ENCODE results near the gene CNRIP1.
"Not testable (repeated sequence)": the region's sequence is repeated elsewhere in the genome, so short reads cannot be mapped to it uniquely, and the experiment has no call there.

The CNRIP1 gene, protein sequence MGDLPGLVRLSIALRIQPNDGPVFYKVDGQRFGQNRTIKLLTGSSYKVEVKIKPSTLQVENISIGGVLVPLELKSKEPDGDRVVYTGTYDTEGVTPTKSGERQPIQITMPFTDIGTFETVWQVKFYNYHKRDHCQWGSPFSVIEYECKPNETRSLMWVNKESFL

DNA sequence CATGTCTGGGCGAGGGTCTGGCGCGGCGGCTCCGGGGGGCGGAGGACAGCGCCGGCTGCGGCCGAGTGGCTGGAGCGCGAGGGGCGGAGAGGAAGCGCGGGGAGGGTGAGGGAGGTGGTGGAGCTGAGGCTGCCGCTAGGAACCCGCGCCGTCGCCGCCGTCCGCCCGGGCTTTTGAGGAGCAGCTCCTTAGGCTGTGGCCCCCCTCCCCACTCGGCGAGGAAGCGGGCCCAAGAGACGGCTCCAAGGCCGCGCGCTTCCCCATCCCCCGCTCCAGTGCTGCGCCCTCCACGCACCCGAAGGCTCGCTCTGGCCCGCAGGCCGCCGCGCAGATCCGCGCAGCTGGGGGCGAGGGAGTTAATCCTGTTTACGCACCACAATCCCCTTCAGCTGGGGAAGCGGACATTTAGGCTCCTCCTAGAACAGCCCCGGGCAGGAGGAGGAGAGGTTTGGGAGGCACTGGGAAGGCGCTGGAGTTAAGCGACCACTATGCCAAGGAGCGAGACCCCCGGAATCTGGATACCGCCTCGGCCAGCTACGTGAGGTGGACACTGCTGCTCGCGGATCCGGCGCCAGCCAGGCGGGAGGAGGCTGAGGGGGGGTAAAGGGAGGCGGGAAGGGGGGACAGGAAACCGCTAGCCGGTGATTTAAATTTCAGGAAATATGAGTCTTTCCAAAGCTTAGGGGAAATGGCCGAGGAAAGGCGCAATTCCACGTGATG lies at the start of gene CNRIP1:
Gene CNRIP1 (minus strand): TSS at position 552 of the 720 bp plus-strand sequence. CDS start 549 bp downstream, at position 3.
- no peak for DNase-seq (ENCODE audit: low read depth, low spot score)

DNA sequence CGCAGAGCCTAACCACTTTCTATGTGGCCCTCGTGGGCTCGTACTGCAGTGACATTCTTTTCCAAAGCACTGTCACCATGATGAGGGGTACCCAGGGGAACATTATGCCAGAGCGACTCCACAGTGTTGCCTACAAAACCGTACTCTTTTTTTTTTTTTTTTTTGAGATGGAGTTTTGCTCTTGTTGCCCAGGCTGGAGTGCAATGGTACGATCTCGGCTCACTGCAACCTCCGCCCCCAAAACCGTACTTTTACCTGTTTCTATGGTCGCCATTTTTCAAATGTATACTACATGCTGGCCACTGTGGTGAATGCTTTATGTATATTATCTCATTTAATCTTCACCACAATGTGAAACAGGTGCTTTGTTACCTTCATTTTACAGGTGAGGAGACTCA lies 49.6 kb upstream of the CNRIP1 start:
- DNase-seq (ENCODE audit: low read depth, low spot score) = no peak

DNA sequence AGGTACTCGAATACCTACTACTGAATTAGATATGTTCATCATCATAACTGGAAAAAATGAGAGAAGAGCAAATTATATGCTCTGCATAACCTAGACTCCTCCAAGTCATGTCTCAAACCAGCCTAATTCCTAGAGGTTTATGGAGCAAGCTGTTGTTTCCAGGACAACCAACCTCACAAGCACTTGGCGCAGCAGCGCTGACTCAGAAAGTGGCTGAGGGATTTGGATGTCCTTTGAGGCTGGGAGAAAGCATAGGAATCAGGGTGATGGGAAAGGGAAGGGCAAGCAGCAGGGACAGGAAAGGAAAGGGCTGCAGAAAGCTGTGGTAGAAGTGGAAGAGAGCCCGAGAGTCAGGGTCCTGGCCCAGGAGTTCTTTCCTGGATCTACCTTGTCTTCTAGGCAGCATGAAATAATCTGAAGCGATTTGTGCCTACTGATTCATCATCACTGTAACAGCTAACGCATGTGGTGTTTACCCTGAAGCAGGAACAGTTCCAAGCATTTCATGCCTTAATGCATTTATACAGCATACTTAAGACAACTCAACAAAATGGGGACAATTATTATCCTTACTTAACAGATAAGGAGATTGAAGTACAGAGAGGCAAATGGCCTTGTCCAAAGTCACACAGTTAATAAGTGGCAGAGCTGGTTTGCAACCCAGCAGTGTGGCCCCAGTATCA lies 49.0 kb upstream of the CNRIP1 start:
- no peak for DNase-seq (ENCODE audit: low read depth, low spot score)

DNA sequence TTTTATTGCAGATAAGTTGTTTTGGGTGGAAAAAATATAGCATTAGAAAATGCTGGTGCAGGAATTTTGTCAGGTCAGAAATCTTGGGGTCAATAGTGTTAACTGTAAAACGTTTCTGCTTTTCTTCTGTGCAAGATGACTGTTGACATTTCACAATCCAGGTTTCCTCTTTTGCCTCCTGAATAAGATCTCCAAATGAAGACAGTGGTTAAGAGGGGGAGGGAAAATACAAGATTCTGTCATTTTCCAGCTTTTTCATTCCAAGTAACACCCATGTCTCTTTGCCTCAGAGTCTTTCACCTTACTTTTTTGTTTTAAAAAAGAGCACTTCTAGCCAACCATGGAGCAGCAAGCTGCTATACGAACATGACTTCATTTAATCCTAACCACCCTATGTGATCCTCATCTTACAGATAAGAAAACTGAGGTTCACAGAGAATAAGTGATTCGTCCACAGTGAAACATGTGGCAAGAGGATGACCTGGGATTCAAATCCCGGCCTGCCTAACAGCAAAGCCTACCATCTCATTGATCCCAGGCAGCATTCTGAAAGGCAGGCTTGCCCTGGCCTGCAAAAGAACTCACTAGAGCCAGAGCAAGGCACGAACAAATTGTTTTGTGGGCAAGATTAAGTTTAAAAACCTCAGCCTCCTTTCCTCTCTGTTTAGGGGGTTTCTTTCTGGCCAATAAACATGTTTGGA lies 48.4 kb upstream of the CNRIP1 start:
- DNase-seq (ENCODE audit: low read depth, low spot score) = no peak

DNA sequence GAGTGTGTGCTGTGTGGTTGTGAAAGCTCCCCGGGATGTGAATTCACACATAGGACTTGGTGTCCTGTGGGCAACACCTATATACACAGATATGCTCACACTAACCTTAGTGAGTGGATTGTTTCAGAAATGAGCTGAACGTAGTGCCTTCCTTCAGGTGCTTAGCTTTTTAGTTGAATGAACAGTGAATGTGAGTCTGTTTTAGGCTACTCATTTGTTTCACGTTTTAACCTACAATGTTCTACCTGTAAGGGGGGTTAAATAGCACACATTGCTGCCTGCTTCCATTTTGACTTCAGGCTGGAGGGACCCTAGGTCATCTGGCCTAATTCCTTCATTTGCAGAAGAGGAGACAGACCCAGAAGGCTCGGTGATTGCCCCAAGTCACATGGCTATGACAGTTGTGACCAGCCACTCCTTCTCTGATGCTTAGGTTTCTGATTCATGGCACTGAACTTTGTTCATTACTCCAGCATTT lies 46.4 kb upstream of the CNRIP1 start:
- no peak for DNase-seq (ENCODE audit: low read depth, low spot score)

DNA sequence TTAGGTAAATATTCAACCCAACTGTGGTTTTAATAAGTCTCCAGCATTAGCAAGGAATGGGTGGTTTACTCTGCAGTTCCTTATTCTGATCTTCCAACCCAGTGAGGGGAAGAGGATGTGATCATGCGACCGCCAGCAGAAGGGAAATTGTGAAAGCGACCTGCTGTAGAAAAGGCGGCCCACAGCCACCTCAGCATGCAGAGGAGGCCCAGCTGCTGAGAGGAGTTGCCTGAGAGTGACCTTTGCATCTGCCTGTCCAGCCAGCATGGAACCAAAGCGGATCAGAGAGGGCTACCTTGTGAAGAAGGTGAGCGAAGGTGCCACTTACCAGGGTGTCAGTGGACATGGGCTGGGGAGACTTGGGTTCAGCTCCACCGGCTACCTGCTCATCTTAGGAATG lies 45.3 kb upstream of the CNRIP1 start, which contains the start of gene PLEK:
Gene PLEK (plus strand): TSS at position 196 of the 400 bp plus-strand sequence. CDS start 70 bp downstream, at position 266.
- no peak for DNase-seq (ENCODE audit: low read depth, low spot score)

DNA sequence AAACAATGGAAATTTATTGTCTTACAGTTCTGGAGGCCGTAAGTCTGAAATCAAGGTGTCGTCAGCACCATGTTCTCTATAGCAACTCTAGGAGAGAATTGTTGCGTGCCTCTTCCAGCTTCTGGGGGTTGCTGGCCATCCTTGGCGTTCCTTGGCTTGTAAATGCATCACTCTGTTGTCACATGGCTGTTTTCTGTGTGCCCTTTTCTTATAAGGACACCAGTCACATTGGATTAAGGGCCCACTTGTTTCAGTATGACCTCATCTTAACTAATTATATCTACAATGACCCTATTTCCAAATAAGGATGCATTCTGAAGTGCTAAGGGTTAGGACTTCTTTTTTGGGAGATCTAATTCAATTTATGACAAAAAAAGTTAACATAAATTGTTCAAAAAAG lies 44.0 kb upstream of the CNRIP1 start:
- no peak for DNase-seq (ENCODE audit: low read depth, low spot score)

DNA sequence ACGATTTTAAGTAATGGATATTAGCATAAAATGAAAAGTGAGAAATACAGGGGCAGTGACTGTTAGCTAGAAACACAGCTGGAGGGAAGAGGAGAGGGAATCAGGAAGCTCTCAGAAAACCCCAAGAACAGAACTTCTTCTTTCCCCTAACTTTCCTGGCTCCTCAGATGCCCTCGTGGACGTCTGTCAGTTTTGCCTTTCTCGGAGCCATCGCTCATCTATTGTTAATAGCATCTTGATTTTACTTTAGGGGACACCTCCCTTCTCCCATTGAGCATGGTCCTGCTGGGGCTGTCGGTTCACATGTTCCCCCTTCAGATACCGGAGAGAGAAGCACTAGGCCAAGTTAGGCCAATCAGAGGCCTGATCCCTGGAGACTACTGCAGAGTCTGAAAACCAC lies 43.0 kb upstream of the CNRIP1 start:
- DNase-seq (ENCODE audit: low read depth, low spot score) = no peak

DNA sequence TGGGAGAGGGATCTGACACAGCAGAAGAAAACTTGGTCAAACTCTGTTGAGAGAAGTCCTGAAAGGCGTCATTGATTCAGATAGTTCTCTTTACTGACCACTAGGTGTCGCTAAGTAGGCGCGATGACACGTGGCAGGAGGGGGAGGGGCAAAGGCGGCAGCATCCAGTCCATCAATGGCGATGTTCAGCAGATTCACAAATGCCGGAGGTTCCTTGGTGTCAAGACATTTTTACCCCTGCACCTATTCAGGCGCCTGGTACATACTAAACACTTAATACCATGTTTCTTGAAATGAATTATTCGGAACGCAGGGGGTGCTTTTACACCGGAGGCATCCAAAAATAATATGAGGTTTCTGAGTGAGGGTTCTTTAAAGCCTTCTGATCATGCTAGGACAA lies 42.3 kb upstream of the CNRIP1 start:
- peak; percentile 25 for DNase-seq (ENCODE audit: low read depth, low spot score)

DNA sequence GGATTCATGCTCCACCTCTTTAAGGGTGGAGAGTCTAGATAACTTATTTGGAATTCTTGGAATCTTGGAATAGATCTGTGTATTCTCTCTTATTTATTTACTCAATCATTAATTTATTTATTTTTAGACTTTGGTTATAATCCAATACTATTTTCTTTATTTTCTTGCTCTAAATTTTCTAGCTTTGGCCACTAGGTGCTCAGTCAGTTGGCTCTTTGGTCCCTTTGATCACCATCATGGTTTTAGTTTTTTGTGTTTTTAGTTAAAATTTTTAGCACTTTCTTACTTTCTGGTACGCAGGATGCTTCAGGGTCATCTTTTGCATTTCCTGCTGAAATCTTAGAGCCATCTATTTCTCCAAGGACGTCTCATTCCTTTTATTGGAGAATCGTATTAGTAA lies 40.1 kb upstream of the CNRIP1 start:
- DNase-seq (ENCODE audit: low read depth, low spot score) = no peak

DNA sequence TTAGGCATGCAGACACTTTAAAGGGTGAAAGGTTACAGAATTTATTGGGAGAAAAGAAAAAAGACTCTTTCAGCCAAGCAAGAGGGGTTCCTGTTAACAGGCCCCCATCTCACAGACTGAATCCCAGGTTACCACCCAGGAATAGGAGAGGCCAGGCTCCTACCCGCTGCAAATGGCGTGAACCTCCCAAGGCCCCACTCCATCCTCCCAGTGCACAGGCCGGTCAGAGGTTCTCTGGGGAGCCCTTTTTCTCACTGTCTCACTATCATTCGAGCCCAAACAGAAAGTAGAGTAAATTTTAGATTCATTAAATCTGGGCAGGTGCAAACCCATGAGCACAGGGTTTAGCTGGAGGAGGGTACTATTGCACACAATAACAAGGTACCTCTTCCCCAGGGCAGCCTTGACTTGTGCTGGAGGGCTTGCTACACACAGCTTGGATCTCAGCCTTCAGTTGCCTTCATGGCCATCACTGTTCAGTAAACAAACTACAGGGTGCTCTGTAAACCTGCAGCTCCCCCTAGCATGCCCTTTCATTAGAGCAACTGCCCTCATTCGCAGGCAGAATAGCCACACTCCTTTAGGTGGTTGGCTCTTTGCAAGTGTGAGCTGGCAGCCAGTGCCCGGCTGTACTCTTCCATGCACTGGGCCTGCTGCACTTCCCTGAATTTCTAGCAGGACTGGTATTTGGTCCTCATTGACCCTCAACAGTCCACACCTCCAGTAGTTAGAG lies 38.0 kb upstream of the CNRIP1 start:
- peak; percentile 71 for DNase-seq (ENCODE audit: low read depth, low spot score)

DNA sequence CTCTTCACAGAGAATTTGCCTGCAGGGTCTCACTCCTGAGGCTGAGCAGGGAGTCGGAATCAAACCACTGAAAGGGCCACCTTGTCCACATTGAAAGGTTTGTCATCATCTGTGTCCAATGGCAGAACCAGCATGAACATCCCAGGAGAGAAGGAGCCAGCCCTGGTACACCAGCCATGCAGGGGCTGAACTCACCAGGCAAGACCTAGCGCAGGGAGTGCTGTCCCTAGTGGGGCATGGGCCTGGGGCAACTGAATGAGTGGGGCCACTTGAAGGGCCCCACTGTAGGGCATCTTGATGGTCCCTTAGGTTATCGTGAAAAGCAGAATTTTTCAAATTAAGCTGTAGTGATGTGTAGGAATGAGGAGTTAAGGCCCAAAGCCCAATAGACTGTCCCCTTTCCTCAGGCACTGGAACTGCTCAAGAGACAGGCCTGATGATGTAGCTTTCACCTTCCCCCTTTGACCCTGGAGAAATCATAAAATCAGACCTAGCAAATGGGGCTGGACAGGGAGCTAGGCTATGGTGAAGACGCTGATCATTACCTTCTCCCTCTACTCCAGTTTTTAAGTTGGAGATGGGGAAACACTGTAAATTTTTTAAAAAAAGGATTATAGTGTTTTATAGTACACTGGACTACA lies 37.0 kb upstream of the CNRIP1 start:
- no peak for DNase-seq (ENCODE audit: low read depth, low spot score)

DNA sequence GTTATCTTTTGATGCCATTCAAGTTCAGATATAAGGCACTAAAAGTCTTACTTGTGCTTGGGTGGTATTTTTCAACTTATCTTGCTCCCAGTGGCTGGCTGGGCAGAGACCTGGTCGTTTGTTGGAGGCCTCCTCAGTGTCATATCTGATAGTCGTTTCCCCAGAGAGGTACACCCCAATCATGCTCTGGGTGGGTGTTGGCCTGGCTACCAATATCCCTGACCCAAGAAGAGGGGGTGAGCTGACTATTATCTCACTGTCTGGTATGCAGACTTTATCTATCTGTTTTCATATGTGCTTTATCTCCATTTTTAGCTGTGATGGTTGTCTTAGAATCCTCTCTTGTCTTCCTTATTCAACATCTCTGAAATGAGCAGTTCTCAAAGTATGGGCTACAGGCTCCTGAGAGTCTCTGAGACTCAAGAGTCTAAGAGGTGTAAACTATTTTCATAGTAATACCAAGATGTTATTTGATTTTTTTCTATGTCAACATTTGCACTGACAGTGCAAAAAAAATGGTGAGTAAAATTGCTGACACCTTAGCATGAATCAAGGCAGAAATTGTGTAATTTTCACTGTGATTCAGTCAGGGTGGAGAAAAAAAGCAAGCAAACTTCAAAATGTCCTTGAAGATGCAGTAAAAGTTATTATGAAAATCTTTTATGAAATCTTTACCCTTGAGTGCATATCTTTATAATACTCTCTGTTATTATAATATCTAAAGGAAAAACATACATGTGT lies 33.1 kb upstream of the CNRIP1 start:
- no peak for DNase-seq (ENCODE audit: low read depth, low spot score)

DNA sequence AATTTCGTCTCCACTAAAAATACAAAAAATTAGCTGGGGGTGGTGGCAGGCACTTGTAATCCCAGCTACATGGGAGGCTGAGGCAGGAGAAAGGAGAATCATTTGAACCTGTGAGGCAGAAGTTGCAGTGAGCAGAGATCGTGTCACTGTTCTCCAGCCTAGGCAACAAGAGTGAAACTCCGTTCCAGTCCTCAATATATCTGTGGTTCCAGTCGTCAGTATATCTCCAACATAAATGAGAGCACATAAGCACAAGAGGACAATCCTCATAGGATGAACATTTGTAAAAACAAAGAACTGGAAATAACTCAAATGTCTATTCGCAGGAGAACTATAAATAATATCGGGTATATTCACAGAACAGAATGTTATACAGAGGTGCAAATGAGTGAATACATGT lies 32.2 kb upstream of the CNRIP1 start:
- no peak for DNase-seq (ENCODE audit: low read depth, low spot score)

DNA sequence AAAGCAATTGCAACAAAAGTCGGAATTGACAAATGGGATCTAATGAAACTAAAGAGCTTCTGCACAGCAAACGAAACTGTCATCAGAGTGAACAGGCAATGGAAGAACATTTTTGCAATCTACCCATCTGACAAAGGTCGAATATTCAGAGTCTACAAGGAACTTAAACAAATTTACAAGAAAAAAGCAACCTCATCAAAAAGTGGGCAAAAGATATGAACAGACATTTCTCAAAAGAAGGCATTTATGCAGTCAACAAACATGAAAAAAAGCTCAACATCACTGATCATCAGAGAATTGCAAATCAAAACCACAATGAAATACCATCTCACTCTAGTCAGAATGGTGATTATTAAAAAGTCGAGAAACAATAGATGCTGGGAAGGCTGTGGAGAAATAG lies 29.3 kb upstream of the CNRIP1 start:
- not testable (repeated sequence) for DNase-seq (ENCODE audit: low read depth, low spot score)

DNA sequence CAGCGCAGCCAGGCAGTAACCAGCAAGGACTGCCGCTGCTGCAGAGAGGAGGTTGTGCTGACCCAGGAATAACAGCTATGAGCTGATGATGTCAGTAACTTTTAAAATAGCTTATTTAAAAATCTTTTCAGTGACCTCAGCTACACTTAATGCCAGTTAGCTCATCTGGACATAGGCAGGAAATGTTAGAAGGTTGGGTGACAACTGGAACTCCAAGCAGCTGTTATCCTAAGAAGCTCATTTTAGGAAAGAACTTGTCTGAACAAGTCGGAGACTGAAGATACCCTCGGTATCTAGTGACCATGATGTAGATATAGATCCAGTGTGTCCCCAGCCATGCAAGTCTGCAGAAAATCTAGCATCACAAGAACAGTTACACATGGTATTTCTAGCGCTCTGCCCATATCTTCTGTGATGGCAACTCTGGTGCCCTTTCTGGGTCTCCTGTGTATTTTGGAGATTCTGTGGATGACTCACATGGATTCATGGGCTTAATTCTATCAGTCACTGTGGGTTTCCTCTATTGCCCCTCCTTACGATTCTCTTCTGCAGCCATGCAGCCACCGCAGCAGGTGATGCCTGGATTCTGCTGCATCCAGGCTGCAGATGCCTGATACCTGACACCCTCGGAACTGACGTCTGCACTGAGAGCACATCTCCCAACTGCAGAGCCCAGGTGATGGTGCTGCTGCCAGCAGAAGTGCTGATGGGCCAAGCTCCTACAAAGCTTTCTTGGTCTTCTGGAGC lies 25.6 kb upstream of the CNRIP1 start:
- no peak for DNase-seq (ENCODE audit: low read depth, low spot score)

DNA sequence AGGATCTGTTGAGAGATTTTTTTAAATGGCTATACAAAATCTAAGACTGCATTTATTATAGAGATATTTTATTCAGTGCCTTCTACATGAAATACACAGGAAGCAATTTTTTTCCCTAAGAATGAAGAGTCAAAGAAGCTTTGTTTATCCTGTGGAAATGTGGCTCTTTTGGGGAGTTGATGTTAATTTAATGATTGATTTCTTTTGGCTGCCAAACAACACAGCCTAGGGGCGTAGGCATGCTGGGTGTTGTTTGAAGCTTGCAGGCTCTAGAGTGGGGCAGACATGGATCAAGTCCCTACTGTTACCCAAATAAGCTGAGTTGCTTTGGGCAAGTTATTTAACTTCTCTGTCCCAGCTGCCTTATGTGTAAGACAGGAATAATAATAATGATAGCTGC lies 24.3 kb upstream of the CNRIP1 start:
- DNase-seq (ENCODE audit: low read depth, low spot score) = no peak

DNA sequence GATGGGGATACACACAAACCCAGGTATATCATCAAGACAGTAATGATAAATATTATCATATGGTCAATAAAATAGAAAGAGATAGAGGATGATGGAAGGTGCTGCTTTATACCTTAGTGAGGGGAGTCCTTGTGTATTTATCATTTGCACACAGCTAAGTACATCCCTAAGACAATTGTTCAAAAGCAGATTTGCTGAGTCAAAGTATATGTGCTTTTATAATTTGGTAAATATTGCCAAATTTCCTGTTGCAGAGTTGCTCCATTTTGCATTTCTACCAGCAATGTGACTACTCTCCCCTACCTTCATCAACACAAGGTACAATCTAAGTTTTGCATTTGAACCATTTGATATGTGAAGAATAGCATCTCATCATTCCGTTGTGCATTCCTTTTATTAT lies 22.7 kb upstream of the CNRIP1 start:
- DNase-seq (ENCODE audit: low read depth, low spot score) = no peak

DNA sequence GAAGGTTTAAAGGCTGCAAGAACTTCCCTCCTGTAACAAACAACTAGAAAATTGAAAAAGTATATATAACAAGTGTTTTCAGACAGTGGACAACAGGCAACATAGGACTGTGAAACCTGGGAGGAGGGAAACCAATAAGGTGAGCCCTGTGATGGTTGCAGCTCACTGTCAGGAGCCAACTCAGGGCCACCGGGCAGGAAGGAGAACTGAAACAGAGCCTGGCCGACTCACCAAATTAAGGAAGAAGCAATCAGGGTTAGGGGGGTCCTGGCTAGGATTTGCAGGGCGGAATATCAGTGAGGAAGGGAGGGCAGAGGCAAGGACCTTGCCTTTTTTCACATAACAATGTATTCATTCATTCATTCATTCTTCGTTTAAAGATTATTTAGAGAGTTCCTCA lies 21.8 kb upstream of the CNRIP1 start:
- no peak for DNase-seq (ENCODE audit: low read depth, low spot score)

DNA sequence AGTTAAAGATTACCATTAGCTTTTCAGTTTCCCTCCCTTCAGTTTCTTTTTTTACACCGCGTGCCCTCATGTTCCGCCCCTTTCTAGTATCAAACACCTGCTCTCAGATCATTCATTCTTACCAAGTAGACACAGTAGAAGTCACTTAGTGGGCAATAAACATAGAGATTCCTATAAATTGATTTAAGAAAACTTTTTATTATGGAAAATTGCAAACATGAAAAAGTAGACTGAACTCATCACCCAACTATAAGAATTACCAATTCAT lies 21.2 kb upstream of the CNRIP1 start:
- DNase-seq (ENCODE audit: low read depth, low spot score) = no peak
